CD4-positive, alpha-beta memory T cell (primary cell): Measurements from ENCODE around the gene MAN1A1. TPM values are rescaled to one million over a fixed set of nuclear protein-coding genes. Genes with fewer than 3 reads are reported as not detected.

Source experiments
- CTCF ChIA-PET: fragments of 350-600 bp; sonication (Branson Sonifier 250); formaldehyde crosslinking; loops from one replicate; lab custom pipeline; 2021; ENCODE audit warnings: inconsistent platforms; ENCODE audit not compliant: partially characterized antibody; lab: Charles Lee
- POLR2A ChIA-PET: fragments of 350-600 bp; sonication (Branson Sonifier 250); formaldehyde crosslinking; loops from one replicate; lab custom pipeline; 2021; ENCODE audit not compliant: partially characterized antibody; lab: Charles Lee
- DNase-seq, 5 donors: peaks; one replicate each; pipeline versions ENCODE4 v3.0.0 to v3.0.0-alpha.2; 2020 to 2022; ENCODE audit warnings: mixed read lengths in 1 of 5
- H3K27ac ChIP-seq: one replicate; pipeline ENCODE4 v1.7.0; 2013; ENCODE audit warnings: low read depth, low read length
- H3K27me3 ChIP-seq: 2 replicates; pipeline ENCODE4 v1.7.0; 2013; ENCODE audit warnings: mild to moderate bottlenecking, low read length, moderate library complexity; ENCODE audit not compliant: insufficient read depth
- H3K36me3 ChIP-seq: 2 replicates; pipeline ENCODE4 v1.7.0; 2013; ENCODE audit warnings: mild to moderate bottlenecking, low read length, moderate library complexity; ENCODE audit not compliant: insufficient read depth
- H3K4me1 ChIP-seq: 2 replicates; pipeline ENCODE4 v1.7.0; 2013; ENCODE audit warnings: mild to moderate bottlenecking, low read length, moderate library complexity; ENCODE audit not compliant: insufficient read depth
- H3K4me3 ChIP-seq, 2 donors: one replicate each; pipeline ENCODE4 v1.7.0; 2013; ENCODE audit warnings: low read length in 2 of 2, mild to moderate bottlenecking in 1 of 2
- H3K9me3 ChIP-seq, 2 donors: one replicate each; pipeline ENCODE4 v1.7.0; 2013; ENCODE audit warnings: low read length in 2 of 2, control low read depth in 1 of 2; ENCODE audit not compliant: control insufficient read depth in 1 of 2
- H3K27ac Mint-ChIP-seq, 7 donors: one replicate each; pipeline ENCODE4 v1.8.0; 2020 to 2021; ENCODE audit warnings: mixed read lengths in 7 of 7, mild to moderate bottlenecking in 6 of 7, inconsistent platforms in 3 of 7, moderate library complexity in 3 of 7
- H3K27me3 Mint-ChIP-seq, 2 donors: one replicate each; pipeline ENCODE4 v1.8.0; 2020 to 2021; ENCODE audit warnings: mixed read lengths in 2 of 2
- H3K36me3 Mint-ChIP-seq, 2 donors: one replicate each; pipeline ENCODE4 v1.8.0; 2020 to 2021; ENCODE audit warnings: mixed read lengths in 2 of 2, inconsistent platforms in 1 of 2, mild to moderate bottlenecking in 1 of 2
- H3K4me1 Mint-ChIP-seq, 4 donors: one replicate each; pipeline ENCODE4 v1.8.0; 2020 to 2021; ENCODE audit warnings: mixed read lengths in 4 of 4, mild to moderate bottlenecking in 1 of 4
- H3K4me3 Mint-ChIP-seq, 8 donors: one replicate each; pipeline ENCODE4 v1.8.0; 2020 to 2021; ENCODE audit warnings: mixed read lengths in 8 of 8, mild to moderate bottlenecking in 7 of 8, moderate library complexity in 6 of 8, inconsistent platforms in 3 of 8
- H3K9me3 Mint-ChIP-seq, 8 donors: one replicate each; pipeline ENCODE4 v1.8.0; 2020 to 2021; ENCODE audit warnings: mixed read lengths in 8 of 8, mild to moderate bottlenecking in 5 of 8, inconsistent platforms in 3 of 8, moderate library complexity in 1 of 8
- intact Hi-C: fragments of 100-400 bp; cut with micrococcal nuclease; formaldehyde crosslinking; loops from one replicate; pipeline ENCODE4 v1.15.1; 2023
- polyA plus RNA-seq, 2 donors: library from polyadenylated mRNA; unstranded; fragments of 300-500 nt; fragmentation: Illumina TruSeq; gene quantifications; one replicate each; pipeline ENCODE4 v1.2.3, GENCODE V29; 2021
- total RNA-seq, 2 experiments: library from RNA; stranded (reverse); gene quantifications; one replicate each; pipeline ENCODE4 v1.2.3, GENCODE V29; 2021

The MAN1A1 gene
- total and polyA plus RNA-seq, 4 experiments from 2014 or later, result 12.3 to 14.7 (median 12.3) TPM

DNA sequence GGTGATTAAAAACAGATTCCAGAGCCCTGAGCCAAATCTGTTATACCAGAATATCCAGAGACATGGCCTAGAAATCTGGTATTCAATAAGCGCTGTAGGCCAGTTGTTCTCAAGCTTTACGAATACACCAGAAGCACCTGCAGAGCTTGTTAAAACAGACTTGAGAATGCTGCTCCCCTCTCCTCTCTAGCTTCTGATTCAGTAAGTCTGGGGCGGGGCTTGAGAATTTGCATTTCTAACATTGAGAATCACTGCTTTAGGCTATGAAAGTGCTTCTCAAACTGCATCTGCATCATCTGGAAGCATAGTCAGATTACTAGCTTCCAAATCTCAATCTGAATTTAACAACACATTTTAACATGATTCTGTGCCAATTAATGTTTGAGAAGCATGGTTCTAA, 20.5 kb upstream of the MAN1A1 start:
- CTCF ChIA-PET, result no interaction called here
- no peak overlapping the region for H3K4me3 Mint-ChIP-seq
- Histone ChIP-seq H3K4me3 (no peak overlapping the region), H3K4me1 (no peaks in the 10 kb centered on the region), H3K36me3 (no peaks in the 10 kb centered on the region), H3K27me3 (no peaks in the 10 kb centered on the region), H3K27ac (no peak overlapping the region), H3K9me3 (no peaks in the 10 kb centered on the region)
- no peak for DNase-seq
- peaks cover 0 to 10% (median 2%) of the 10 kb centered on the region in 8 donors for H3K9me3 Mint-ChIP-seq
- H3K27ac Mint-ChIP-seq, result no peak overlapping the region
- intact Hi-C loops, result no loop called here
- H3K27me3 Mint-ChIP-seq, result no peaks in the 10 kb centered on the region
- H3K4me1 Mint-ChIP-seq, result no peaks in the 10 kb centered on the region
- POLR2A ChIA-PET, result no interaction called here
- peaks cover 4 to 5% of the 10 kb centered on the region in 2 donors for H3K36me3 Mint-ChIP-seq

DNA sequence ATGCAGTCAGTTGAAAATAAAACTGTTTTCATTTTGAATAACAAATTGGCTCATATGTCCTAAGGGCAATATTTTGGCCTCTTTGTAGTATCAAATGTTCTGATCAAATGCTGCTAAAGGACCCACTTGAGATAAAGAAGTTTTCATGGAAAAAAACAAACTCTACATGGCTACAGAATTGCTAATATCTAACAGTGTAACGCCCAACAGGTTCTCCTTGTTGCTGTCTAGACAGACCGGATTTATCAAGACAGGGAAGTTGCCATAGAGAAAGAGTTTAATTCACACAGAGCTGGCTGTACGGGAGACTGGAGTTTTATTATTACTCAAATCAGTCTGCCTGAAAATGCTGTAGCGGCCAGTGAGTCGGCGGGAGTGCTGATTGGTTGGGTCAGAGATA, 19.4 kb upstream of the MAN1A1 start:
- H3K36me3 Mint-ChIP-seq, result peaks cover 8 to 16% of the 10 kb centered on the region in 2 donors
- DNase-seq, result no peak
- Histone ChIP-seq H3K4me1 (no peaks in the 10 kb centered on the region), H3K9me3 (no peaks in the 10 kb centered on the region), H3K4me3 (no peak overlapping the region), H3K27ac (no peak overlapping the region), H3K27me3 (no peaks in the 10 kb centered on the region), H3K36me3 (no peaks in the 10 kb centered on the region)
- H3K4me1 Mint-ChIP-seq, result no peaks in the 10 kb centered on the region
- no peaks in the 10 kb centered on the region for H3K27me3 Mint-ChIP-seq
- intact Hi-C loops, result no loop called here
- peaks cover 0 to 8% (median 1%) of the 10 kb centered on the region in 8 donors for H3K9me3 Mint-ChIP-seq
- ChIA-PET POLR2A (no interaction called here), CTCF (no interaction called here)
- H3K27ac Mint-ChIP-seq, result no peak overlapping the region
- no peak overlapping the region for H3K4me3 Mint-ChIP-seq

DNA sequence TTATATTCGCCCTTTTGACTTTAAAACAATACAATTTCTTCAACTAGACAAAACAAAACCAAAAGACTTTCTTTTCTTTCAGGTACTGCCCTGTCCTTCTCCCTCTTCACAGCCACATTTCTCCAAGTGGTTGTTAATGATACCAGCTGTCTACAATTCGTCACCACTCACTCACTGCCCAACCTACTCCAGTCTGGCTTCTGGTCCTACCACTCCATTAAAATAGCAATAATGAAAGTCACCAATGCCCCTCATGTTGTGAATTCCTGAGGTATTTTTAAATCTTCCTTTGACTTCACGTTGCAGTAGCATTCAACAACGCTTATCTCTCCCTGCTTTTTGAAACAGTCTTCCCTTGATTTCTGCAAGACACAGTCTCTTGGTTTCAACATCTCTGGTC, 11.6 kb upstream of the MAN1A1 start:
- Histone ChIP-seq H3K27me3 (no peaks in the 10 kb centered on the region), H3K36me3 (no peaks in the 10 kb centered on the region), H3K27ac (no peak overlapping the region), H3K4me3 (no peak overlapping the region), H3K4me1 (no peaks in the 10 kb centered on the region), H3K9me3 (no peaks in the 10 kb centered on the region)
- ChIA-PET POLR2A (no interaction called here), CTCF (interaction anchor here (1.4 kb wide), 1 partner anchor 11 kb away, joined by 4 read pairs; no protein-coding TSS in a partner anchor)
- H3K27ac Mint-ChIP-seq, result no peak overlapping the region
- H3K36me3 Mint-ChIP-seq, result peaks cover 4 to 14% of the 10 kb centered on the region in 2 donors
- H3K4me3 Mint-ChIP-seq, result no peak overlapping the region
- peaks cover 0 to 4% (median under 1%) of the 10 kb centered on the region in 4 donors for H3K4me1 Mint-ChIP-seq
- DNase-seq, result no peak
- intact Hi-C loops, result no loop called here
- peaks cover 0 to 2% (median 0%) of the 10 kb centered on the region in 8 donors for H3K9me3 Mint-ChIP-seq
- no peaks in the 10 kb centered on the region for H3K27me3 Mint-ChIP-seq

DNA sequence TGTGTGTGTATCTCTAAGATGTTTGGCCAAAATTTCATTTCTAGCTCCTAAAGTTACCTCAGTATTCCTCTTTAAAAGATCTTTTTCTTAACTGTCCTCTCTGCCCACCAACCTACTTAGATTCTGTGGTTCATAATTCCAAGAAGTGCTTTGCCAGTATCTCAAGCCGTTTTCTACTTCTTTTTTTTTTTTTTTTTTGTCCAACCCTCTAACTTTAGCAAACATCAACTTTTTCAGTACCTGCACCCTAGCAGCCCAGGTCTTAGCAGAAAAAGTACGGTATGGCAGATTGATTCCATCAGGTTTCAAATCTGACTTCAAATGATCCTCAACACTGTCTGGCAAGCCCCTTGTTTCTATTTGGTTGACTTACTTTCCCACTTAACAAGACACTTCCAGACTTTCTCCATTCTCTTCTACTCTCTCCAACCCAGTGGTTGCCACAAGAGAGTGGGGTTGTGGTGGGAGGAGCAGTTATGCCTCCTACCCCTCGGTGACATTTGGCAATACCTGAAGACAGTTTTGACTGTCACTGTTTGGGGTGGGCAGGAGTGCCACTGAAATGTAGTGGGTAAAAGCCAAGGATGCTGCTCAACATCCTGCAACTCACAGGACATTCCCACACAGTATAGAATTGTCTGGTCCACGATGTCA, 10.8 kb upstream of the MAN1A1 start:
- CTCF ChIA-PET, result no interaction called here
- H3K4me3 Mint-ChIP-seq, result no peak overlapping the region
- H3K27me3 Mint-ChIP-seq, result no peaks in the 10 kb centered on the region
- no peaks in the 10 kb centered on the region for H3K4me1 ChIP-seq
- no peak overlapping the region for H3K27ac Mint-ChIP-seq
- POLR2A ChIA-PET, result no interaction called here
- intact Hi-C loops, result no loop called here
- H3K9me3 ChIP-seq, result no peaks in the 10 kb centered on the region
- no peaks in the 10 kb centered on the region for H3K27me3 ChIP-seq
- no peak for DNase-seq
- peaks cover 4 to 14% of the 10 kb centered on the region in 2 donors for H3K36me3 Mint-ChIP-seq
- H3K4me3 ChIP-seq, result no peak overlapping the region
- H3K4me1 Mint-ChIP-seq, result peaks cover 0 to 4% (median under 1%) of the 10 kb centered on the region in 4 donors
- H3K9me3 Mint-ChIP-seq, result peaks cover 0 to 2% (median 0%) of the 10 kb centered on the region in 8 donors
- H3K36me3 ChIP-seq, result no peaks in the 10 kb centered on the region
- H3K27ac ChIP-seq, result no peak overlapping the region

DNA sequence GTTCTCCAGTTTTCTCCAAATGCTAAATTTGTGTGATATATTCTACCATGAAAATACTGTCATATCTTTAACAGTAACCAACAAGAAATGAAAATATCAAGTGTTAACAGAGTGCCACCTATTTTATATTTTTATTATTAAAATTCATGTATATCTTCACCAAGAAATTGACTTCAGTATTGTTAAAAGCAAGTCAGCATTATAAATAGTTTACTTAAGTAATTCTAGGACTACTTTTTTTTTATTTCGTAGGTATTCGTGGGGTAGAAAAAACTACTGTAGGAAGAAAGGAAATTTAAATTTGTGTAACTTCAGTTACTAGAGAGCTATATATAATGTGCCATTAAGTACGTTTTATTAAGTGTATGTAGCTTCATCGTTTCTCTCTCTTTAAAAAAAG, 6.3 kb upstream of the MAN1A1 start:
- Mint-ChIP-seq H3K36me3 (no peaks in the 10 kb centered on the region), H3K4me3 (no peak overlapping the region), H3K27me3 (no peaks in the 10 kb centered on the region), H3K27ac (no peak overlapping the region), H3K4me1 (peaks cover 3 to 9% (median 5%) of the 10 kb centered on the region in 4 donors), H3K9me3 (no peaks in the 10 kb centered on the region)
- Histone ChIP-seq H3K4me1 (peaks cover under 1% of the 10 kb centered on the region), H3K4me3 (no peak overlapping the region), H3K27me3 (no peaks in the 10 kb centered on the region), H3K36me3 (no peaks in the 10 kb centered on the region), H3K9me3 (no peaks in the 10 kb centered on the region), H3K27ac (no peak overlapping the region)
- ChIA-PET CTCF (no interaction called here), POLR2A (no interaction called here)
- no peak for DNase-seq
- intact Hi-C loops, result no loop called here

DNA sequence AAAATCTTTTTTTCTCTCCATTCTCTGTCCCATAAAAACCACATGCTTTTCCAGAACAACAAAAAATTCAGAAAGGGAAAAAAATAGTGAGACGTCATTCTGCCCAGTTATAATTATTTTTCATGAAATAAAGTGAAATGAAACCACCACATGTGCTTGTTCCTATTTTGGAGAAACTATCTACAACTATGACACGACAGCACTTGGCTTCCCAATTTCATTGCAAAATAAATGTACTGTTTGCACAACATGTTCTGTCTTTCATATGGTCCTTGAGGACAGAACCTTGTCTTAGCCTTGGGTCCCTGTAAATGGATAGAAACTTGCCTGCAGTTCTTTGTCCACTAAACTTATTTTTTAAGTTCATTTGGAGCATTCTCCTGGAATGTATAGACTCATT, 5.6 kb upstream of the MAN1A1 start:
- Histone ChIP-seq H3K4me3 (no peak overlapping the region), H3K4me1 (peaks cover 6% of the 10 kb centered on the region), H3K27ac (no peak overlapping the region), H3K36me3 (no peaks in the 10 kb centered on the region), H3K9me3 (no peaks in the 10 kb centered on the region), H3K27me3 (no peaks in the 10 kb centered on the region)
- H3K27me3 Mint-ChIP-seq, result no peaks in the 10 kb centered on the region
- ChIA-PET CTCF (no interaction called here), POLR2A (no interaction called here)
- H3K4me1 Mint-ChIP-seq, result peaks cover 4 to 10% (median 7%) of the 10 kb centered on the region in 4 donors
- no peaks in the 10 kb centered on the region for H3K9me3 Mint-ChIP-seq
- intact Hi-C loops, result no loop called here
- H3K36me3 Mint-ChIP-seq, result peaks cover 0 to 3% of the 10 kb centered on the region in 2 donors
- H3K4me3 Mint-ChIP-seq, result no peak overlapping the region
- H3K27ac Mint-ChIP-seq, result no peak overlapping the region
- DNase-seq, result no peak

DNA sequence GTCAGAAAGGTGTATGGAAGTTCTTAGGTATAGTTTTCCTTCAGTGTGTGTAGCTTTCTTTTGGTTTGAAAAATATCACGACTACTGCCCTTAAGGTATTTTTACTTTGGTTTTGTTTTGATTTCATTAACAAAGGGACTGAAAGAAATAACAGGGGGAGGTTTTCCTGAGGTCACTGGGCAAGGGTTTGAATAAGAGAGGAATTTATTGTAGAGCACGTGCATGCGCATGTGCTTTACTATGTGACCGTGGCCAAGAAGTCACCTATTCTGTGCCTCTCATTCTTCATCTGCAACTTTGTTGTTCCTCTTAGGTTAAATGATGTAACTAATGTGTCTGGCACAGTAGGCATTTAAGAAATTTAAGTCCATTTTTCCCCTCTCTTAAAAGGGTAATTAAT, 4.1 kb upstream of the MAN1A1 start:
- no peak overlapping the region for H3K27ac ChIP-seq
- no peak overlapping the region for H3K4me3 Mint-ChIP-seq
- no peaks in the 10 kb centered on the region for H3K9me3 Mint-ChIP-seq
- no peaks in the 10 kb centered on the region for H3K9me3 ChIP-seq
- no peaks in the 10 kb centered on the region for H3K27me3 Mint-ChIP-seq
- intact Hi-C loops, result loop anchor here (5.0 kb wide), 1 partner anchor 801 kb away; no protein-coding TSS in a partner anchor
- POLR2A ChIA-PET, result no interaction called here
- peaks cover 0 to 3% of the 10 kb centered on the region in 2 donors for H3K36me3 Mint-ChIP-seq
- no peak for DNase-seq
- H3K36me3 ChIP-seq, result no peaks in the 10 kb centered on the region
- CTCF ChIA-PET, result no interaction called here
- no peak overlapping the region for H3K27ac Mint-ChIP-seq
- H3K27me3 ChIP-seq, result no peaks in the 10 kb centered on the region
- peaks cover 3 to 11% (median 7%) of the 10 kb centered on the region in 4 donors for H3K4me1 Mint-ChIP-seq
- H3K4me3 ChIP-seq, result no peak overlapping the region
- peaks cover 6% of the 10 kb centered on the region for H3K4me1 ChIP-seq
